HG02938 (cell line): ENCODE measurements around the gene CYB5R3.
"Not testable (repeated sequence)": the region's sequence is repeated elsewhere in the genome, so short reads cannot be mapped to it uniquely, and the experiment has no call there.

Experiments used
- ATAC-seq: cut with Tn5 transposase; IDR thresholded peaks from one replicate; pipeline ENCODE4 v1.9.1; 2021; ENCODE audit warnings: mild to moderate bottlenecking, moderate library complexity; ENCODE audit not compliant: unreplicated experiment

Gene CYB5R3

GRCh38 chr22:42608136-42608822 lies 40.9 kb downstream of the CYB5R3 start:
- no peak for ATAC-seq

- not testable (repeated sequence) for ATAC-seq
Observed at GRCh38 chr22:42607641-42608040, 41.6 kb downstream of the CYB5R3 start.

GRCh38 chr22:42604403-42604802 lies 44.8 kb downstream of the CYB5R3 start:
- no peak for ATAC-seq

GRCh38 chr22:42603427-42603826 lies 45.8 kb downstream of the CYB5R3 start:
- no peak for ATAC-seq

- ATAC-seq, result no peak
Observed at GRCh38 chr22:42602470-42602869, 46.7 kb downstream of the CYB5R3 start.

- ATAC-seq, result no peak
Observed at GRCh38 chr22:42601879-42602465, 47.2 kb downstream of the CYB5R3 start.

- ATAC-seq, result no peak
Observed at GRCh38 chr22:42596863-42597530, 52.2 kb downstream of the CYB5R3 start.

- ATAC-seq, result no peak
Observed at GRCh38 chr22:42596336-42596735, 52.9 kb downstream of the CYB5R3 start.

- ATAC-seq, result no peak
Observed at GRCh38 chr22:42595434-42595833, 53.8 kb downstream of the CYB5R3 start.

GRCh38 chr22:42591987-42592386 lies 57.2 kb downstream of the CYB5R3 start:
- ATAC-seq, result no peak

GRCh38 chr22:42587588-42588175 lies 61.5 kb downstream of the CYB5R3 start:
- ATAC-seq, result no peak

GRCh38 chr22:42586381-42586780 lies 62.8 kb downstream of the CYB5R3 start:
- ATAC-seq, result no peak

- ATAC-seq, result no peak
Observed at GRCh38 chr22:42585096-42585495, 64.1 kb downstream of the CYB5R3 start.

- ATAC-seq, result no peak
Observed at GRCh38 chr22:42584364-42584940, 64.7 kb downstream of the CYB5R3 start.

- no peak for ATAC-seq
Observed at GRCh38 chr22:42582987-42583386, 66.2 kb downstream of the CYB5R3 start.

GRCh38 chr22:42581762-42582716 lies 67.2 kb downstream of the CYB5R3 start:
- ATAC-seq, result peak; percentile 58

GRCh38 chr22:42581194-42581761 lies 67.9 kb downstream of the CYB5R3 start:
- ATAC-seq, result not testable (repeated sequence)

GRCh38 chr22:42580040-42580439 lies 69.2 kb downstream of the CYB5R3 start:
- not testable (repeated sequence) for ATAC-seq

GRCh38 chr22:42577623-42578240 lies 71.5 kb downstream of the CYB5R3 start:
- no peak for ATAC-seq
